Bronchial epithelial cell (primary cell): ENCODE results near the gene ALDH9A1. TPM values are rescaled to one million over a fixed set of nuclear protein-coding genes. Genes with fewer than 3 reads are reported as not detected.
"Not testable (repeated sequence)": the region's sequence is repeated elsewhere in the genome, so short reads cannot be mapped to it uniquely, and the experiment has no call there.

ENCODE experiments used
- DNase-seq: peaks from one replicate; pipeline ENCODE4 v3.0.0-alpha.2; 2010; ENCODE audit warnings: low read depth
- FAIRE-seq: peaks from 2 replicates; lab custom pipeline; 2011; peaks lifted over from hg19 to GRCh38; lab: Jason Lieb, UNC
- H3K27me3 ChIP-seq: 2 replicates; pipeline ENCODE4 v1.5.1; 2011; ENCODE audit warnings: low read length; ENCODE audit not compliant: control insufficient read depth, insufficient read depth
- H3K36me3 ChIP-seq: 2 replicates; pipeline ENCODE4 v1.5.1; 2011; ENCODE audit warnings: low read length; ENCODE audit not compliant: control insufficient read depth, insufficient read depth
- H3K4me3 ChIP-seq: 2 replicates; pipeline ENCODE4 v1.5.1; 2011; ENCODE audit warnings: mild to moderate bottlenecking, low read depth, low read length, control low read depth
- total RNA-seq: library from RNA; depleted of rRNA; stranded (reverse); fragments of >200 nt; gene quantifications from 2 replicates; pipeline ENCODE4 v1.2.1, GENCODE V29; 2014
- TF ChIP-seq, protein P1 (sequence below): IDR thresholded peaks from 2 replicates; pipeline ENCODE4 v1.5.1; 2011; ENCODE audit warnings: mild to moderate bottlenecking, moderate library complexity, low read length, control low read depth, inconsistent platforms; ENCODE audit not compliant: insufficient read depth, severe bottlenecking

Gene ALDH9A1
- total RNA-seq, 1 donor from 2014 or later: 44.0 TPM

DNA sequence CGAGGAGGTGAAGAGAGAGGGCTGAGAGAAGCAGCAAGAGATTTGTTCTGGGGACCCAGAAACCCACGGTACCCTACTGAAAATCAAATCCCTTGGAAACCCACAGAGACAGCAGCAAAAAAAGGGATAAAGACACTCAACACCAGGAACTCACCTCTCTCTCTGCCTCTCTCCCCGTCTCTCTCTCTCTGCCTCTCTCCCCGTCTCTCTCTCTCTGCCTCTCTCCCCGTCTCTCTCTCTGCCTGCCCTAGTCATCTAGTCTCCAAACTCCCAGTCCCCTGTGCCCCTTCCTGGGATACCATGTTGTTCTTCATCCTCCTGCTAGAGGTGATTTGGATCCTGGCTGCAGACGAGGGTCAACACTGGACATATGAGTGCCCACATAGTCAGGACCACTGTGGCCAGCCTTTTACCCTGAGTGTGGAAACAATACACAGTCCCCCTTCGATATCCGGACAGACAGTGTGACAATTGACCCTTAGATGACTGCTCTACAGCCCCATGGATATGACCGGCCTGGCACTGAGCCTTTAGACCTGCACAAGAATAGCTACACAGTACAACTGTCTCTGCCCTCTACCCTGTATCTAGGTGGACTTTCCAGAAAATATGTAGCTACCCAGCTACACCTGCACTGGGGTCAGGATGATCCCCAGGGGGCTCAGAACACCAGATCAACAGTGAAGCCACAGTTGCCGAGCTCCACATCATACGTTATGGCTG lies 9.8 kb upstream of the ALDH9A1 start:
- FAIRE-seq: no peak
- H3K4me3 ChIP-seq: no peak overlapping the region
- no peaks in the 10 kb centered on the region for H3K27me3 ChIP-seq
- H3K36me3 ChIP-seq: no peaks in the 10 kb centered on the region
- no peak for DNase-seq
- TF ChIP-seq, protein P1, sequence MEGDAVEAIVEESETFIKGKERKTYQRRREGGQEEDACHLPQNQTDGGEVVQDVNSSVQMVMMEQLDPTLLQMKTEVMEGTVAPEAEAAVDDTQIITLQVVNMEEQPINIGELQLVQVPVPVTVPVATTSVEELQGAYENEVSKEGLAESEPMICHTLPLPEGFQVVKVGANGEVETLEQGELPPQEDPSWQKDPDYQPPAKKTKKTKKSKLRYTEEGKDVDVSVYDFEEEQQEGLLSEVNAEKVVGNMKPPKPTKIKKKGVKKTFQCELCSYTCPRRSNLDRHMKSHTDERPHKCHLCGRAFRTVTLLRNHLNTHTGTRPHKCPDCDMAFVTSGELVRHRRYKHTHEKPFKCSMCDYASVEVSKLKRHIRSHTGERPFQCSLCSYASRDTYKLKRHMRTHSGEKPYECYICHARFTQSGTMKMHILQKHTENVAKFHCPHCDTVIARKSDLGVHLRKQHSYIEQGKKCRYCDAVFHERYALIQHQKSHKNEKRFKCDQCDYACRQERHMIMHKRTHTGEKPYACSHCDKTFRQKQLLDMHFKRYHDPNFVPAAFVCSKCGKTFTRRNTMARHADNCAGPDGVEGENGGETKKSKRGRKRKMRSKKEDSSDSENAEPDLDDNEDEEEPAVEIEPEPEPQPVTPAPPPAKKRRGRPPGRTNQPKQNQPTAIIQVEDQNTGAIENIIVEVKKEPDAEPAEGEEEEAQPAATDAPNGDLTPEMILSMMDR: no peak

DNA sequence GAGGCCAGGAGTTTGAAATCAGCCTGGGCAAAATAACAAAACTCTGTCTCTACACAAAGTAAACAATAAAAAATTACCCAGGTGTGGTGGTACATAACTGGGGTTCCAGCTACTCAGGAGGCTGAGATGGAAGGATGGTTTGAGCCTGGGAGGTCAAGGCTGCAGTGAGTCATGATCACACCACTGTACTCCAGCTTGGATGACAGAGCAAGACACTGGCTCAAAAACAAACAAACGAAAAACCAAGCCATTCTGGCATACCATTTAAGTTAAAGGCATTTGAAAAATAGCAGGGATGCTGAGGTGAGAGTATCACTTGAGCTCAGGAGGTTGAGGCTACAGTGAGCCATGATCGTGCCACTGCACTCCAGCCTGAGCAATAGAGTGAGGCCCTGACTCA lies 5.3 kb upstream of the ALDH9A1 start:
- DNase-seq (no peak), FAIRE-seq (no peak)
- Histone ChIP-seq H3K27me3 (no peaks in the 10 kb centered on the region), H3K36me3 (no peaks in the 10 kb centered on the region), H3K4me3 (no peak overlapping the region)
- TF ChIP-seq, protein P1: no peak

DNA sequence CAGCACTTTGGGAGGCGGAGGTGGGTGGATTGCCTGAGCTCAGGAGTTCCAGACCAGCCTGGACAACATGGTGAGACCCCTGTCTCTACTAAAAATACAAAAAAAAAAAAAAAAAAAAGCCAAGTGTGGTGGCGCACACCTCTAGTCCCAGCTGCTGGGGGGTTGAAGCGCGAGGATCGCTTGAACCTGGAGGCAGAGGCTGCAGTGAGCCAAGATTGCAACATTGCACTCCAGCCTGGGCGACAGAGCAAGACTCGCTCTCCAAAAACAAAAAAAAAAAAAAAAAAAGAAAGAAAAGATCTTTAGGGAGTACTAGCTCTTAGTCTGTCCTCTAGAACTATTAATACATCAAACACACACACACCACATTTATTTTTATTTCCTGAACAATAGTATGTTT lies 3.6 kb upstream of the ALDH9A1 start:
- not testable (repeated sequence) for H3K36me3 ChIP-seq

GRCh38 chr1:165699577-165699976 lies 1.2 kb upstream of the ALDH9A1 start:
- Histone ChIP-seq H3K36me3 (no peaks in the 10 kb centered on the region), H3K27me3 (no peaks in the 10 kb centered on the region), H3K4me3 (no peak overlapping the region)
- TF ChIP-seq, protein P1: no peak
- FAIRE-seq (no peak), DNase-seq (no peak)

More for the DNA sequence above, 3.6 kb upstream of the ALDH9A1 start:
- DNase-seq, H3K4me3 ChIP-seq, H3K27me3 ChIP-seq, FAIRE-seq: not testable (repeated sequence)

GRCh38 chr1:165698761-165699052 lies 345 bp upstream of the ALDH9A1 start:
- H3K4me3 ChIP-seq: peak overlapping the region; percentile 55
- FAIRE-seq (no peak), DNase-seq (no peak)
- H3K27me3 ChIP-seq: no peaks in the 10 kb centered on the region
- TF ChIP-seq, protein P1: no peak
- no peaks in the 10 kb centered on the region for H3K36me3 ChIP-seq

DNA sequence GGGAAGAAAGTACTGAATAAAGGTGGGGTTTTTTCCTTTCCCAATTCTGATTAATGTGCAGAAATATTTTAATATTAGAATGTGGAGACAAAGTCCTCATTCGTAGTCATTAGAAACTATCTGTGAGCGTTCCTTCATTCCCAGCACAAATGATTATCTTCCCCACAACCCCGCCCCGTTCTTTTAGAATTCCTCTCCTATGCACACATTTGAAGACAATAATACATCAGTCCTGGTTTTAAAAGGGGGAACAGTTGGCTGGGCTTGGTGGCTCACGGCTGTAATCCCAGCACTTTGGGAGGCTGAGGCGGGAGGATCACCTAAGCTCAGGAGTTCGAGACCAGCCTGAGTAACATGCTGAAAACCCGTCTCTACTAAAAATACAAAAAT lies 876 bp downstream of the ALDH9A1 start:
- no peaks in the 10 kb centered on the region for H3K27me3 ChIP-seq
- peak overlapping the region; percentile 55 for H3K4me3 ChIP-seq
- DNase-seq (no peak), FAIRE-seq (no peak)
- TF ChIP-seq, protein P1: no peak
- H3K36me3 ChIP-seq: no peaks in the 10 kb centered on the region
